Fibroblast of skin of abdomen (primary cell): Measurements from ENCODE around the gene SHANK2.

ENCODE experiments used
- DNase-seq: peaks from one replicate; pipeline ENCODE4 v3.0.0-alpha.2; 2013

SHANK2 gene

DNA sequence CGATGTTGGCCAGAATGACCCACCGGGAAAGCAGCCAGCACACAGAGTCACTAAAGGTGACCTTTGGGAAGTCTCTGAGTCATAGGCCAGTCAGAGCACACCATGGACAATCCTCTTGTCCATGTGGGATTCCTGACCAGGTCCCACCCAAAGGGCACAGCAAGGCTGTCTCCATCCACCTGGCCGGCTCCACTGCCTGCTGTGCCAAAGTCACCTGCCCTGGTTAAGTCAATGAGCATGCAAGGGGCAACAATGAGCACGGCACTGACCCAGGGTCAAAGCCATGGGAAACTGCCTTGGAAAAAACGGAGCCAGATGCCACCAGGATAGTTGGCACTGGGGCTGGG, 49.8 kb downstream of the SHANK2 start:
- DNase-seq: no peak
